Measurements from ENCODE around the gene MRPL44. TPM values are rescaled to one million over a fixed set of nuclear protein-coding genes. Genes with fewer than 3 reads are reported as not detected.

Gene MRPL44
- total and polyA plus RNA-seq, 2 donors: 23.7 to 29.7 TPM

DNA sequence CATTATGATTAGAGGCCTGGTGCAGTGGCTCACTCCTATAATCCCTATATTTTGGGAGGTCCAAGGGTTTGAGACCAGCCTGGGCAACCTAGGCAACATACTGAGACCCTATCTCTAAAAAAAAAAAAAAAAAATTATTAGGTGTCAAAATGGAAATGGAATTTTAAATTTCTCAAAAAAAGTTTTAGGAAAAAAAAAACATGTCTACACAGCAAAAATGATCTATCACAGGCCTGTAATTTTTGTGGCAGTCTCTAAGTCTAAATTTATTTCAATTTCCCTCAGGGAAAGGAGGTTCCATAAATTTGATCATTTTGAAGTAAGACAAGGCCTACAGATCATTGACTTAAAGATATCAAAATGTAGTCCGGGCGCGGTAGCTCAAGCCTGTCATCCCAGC lies 16.3 kb downstream of the MRPL44 start:
- no peak for DNase-seq (ENCODE audit: low read depth in 6 of 9, low spot score in 9 of 9)
- H3K27me3 ChIP-seq (ENCODE audit: control insufficient read depth in 2 of 2, insufficient read depth in 1 of 2, low read length in 1 of 2): no peaks in the 10 kb centered on the region
- no peak overlapping the region for H3K4me3 ChIP-seq (ENCODE audit: low read length in 2 of 2)
- H3K36me3 ChIP-seq (ENCODE audit: control insufficient read depth in 2 of 2, insufficient read depth in 2 of 2, low read length in 1 of 2): peaks cover 3 to 11% of the 10 kb centered on the region in 2 donors
- no peak overlapping the region for H3K27ac ChIP-seq (ENCODE audit: low read depth in 1 of 2, low read length in 1 of 2)
- H3K4me1 ChIP-seq (ENCODE audit: control insufficient read depth in 2 of 2, insufficient read depth in 2 of 2, low read length in 2 of 2): no peaks in the 10 kb centered on the region
- 98% methylated on average over 3 of the region's 3 CpGs for WGBS
- no peaks in the 10 kb centered on the region for H3K9me3 ChIP-seq (ENCODE audit: control insufficient read depth in 2 of 2, insufficient read depth in 1 of 2, low read length in 1 of 2)

DNA sequence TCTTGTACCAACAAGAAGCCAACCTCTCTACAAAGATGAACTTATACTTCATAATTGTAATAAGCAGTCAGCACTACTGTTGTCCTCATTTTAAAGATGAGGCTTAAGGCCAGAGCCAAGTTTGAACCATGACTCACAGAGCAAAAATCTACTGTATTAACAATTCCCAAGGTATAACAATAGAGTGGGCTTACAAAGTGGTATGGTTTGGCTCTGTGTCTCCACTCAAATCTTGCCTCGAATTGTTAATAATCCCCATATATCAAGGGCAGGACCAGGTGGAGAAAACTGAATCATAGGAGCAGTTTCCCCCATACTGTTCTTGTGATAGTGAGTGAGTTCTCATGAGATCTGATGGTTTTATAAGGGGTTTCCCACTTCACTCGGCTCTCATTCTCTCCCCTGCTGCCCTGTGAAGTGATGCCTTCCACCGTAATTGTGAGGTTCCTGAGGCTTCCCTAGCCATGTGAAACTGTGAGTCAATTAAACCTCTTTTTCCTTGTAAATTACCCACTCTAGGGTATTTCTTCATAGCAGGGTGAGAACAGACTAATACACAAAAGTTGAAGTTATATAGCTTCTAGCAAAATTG lies 19.5 kb downstream of the MRPL44 start:
- Histone ChIP-seq H3K36me3 (ENCODE audit: control insufficient read depth in 2 of 2, insufficient read depth in 2 of 2, low read length in 1 of 2) (no peaks in the 10 kb centered on the region), H3K9me3 (ENCODE audit: control insufficient read depth in 2 of 2, insufficient read depth in 1 of 2, low read length in 1 of 2) (no peaks in the 10 kb centered on the region), H3K27ac (ENCODE audit: low read depth in 1 of 2, low read length in 1 of 2) (no peak overlapping the region), H3K4me1 (ENCODE audit: control insufficient read depth in 2 of 2, insufficient read depth in 2 of 2, low read length in 2 of 2) (peaks cover 0 to 8% of the 10 kb centered on the region in 2 donors), H3K4me3 (ENCODE audit: low read length in 2 of 2) (no peak overlapping the region), H3K27me3 (ENCODE audit: control insufficient read depth in 2 of 2, insufficient read depth in 1 of 2, low read length in 1 of 2) (no peaks in the 10 kb centered on the region)
- DNase-seq (ENCODE audit: low read depth in 6 of 9, low spot score in 9 of 9): no peak
- WGBS: 73% methylated on average over 3 of the region's 3 CpGs

DNA sequence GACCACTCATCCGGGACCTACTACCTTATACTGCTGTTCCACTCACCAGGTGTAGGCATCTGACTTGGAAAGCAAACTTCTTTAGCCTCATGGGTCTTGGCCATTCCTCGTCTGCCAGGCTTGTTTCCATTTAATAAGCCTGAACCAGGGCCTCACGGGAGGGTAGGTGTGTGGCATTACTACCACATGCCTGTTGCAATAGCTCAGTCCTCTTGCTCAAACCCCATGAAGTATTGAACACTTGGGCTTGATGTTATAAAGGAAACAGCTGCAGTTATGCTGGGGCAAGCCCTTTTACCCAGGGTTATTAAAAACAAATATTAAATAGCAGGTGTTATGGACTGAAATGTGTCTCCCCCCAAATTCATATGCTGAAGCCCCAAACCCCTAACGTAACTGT lies 21.2 kb downstream of the MRPL44 start:
- 97% methylated on average over 4 of the region's 4 CpGs for WGBS
- no peak for DNase-seq (ENCODE audit: low read depth in 6 of 9, low spot score in 9 of 9)
- no peak overlapping the region for H3K27ac ChIP-seq (ENCODE audit: low read depth in 1 of 2, low read length in 1 of 2)
- no peaks in the 10 kb centered on the region for H3K36me3 ChIP-seq (ENCODE audit: control insufficient read depth in 2 of 2, insufficient read depth in 2 of 2, low read length in 1 of 2)
- peaks cover 0 to 8% of the 10 kb centered on the region in 2 donors for H3K4me1 ChIP-seq (ENCODE audit: control insufficient read depth in 2 of 2, insufficient read depth in 2 of 2, low read length in 2 of 2)
- no peak overlapping the region for H3K4me3 ChIP-seq (ENCODE audit: low read length in 2 of 2)
- H3K9me3 ChIP-seq (ENCODE audit: control insufficient read depth in 2 of 2, insufficient read depth in 1 of 2, low read length in 1 of 2): no peaks in the 10 kb centered on the region
- H3K27me3 ChIP-seq (ENCODE audit: control insufficient read depth in 2 of 2, insufficient read depth in 1 of 2, low read length in 1 of 2): no peaks in the 10 kb centered on the region

DNA sequence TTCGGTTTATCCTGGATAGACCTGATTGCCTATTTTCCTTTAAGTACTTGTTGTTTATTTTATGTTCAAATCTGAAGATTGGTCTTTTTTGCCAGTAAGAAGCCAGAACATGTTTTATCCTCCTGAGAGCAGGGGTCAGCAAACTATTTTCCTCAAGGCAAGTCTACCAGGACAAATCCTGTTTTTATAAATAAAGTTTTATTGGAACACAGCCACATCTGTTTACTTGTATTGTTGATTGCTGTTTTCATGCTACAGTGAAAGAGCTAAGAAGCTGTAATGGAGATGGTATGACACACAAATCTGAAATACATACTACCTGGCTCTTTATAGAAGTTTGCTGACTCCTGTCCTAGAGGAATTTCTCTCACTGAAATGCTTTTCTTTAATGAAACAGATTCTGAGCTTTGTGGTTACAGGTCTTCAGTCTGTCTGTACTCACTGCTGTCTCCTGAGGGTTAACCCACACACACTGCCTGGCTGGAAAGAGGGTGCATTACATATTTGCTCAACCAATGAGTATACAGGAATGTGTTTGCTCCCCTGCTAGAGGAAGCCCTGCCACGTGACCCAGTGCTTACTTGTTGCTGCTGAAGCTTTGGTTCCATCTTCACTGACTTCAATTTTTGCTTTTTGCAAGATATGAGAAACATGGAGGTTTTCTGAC lies 22.6 kb downstream of the MRPL44 start:
- no peaks in the 10 kb centered on the region for H3K36me3 ChIP-seq (ENCODE audit: control insufficient read depth in 2 of 2, insufficient read depth in 2 of 2, low read length in 1 of 2)
- no peaks in the 10 kb centered on the region for H3K27me3 ChIP-seq (ENCODE audit: control insufficient read depth in 2 of 2, insufficient read depth in 1 of 2, low read length in 1 of 2)
- no peak overlapping the region for H3K4me3 ChIP-seq (ENCODE audit: low read length in 2 of 2)
- DNase-seq (ENCODE audit: low read depth in 6 of 9, low spot score in 9 of 9): peak in 5 of 9 donors; percentile 19 to 49 (median 28)
- WGBS: 86% methylated on average over 2 of the region's 2 CpGs
- H3K4me1 ChIP-seq (ENCODE audit: control insufficient read depth in 2 of 2, insufficient read depth in 2 of 2, low read length in 2 of 2): peaks cover 0 to 8% of the 10 kb centered on the region in 2 donors
- H3K9me3 ChIP-seq (ENCODE audit: control insufficient read depth in 2 of 2, insufficient read depth in 1 of 2, low read length in 1 of 2): no peaks in the 10 kb centered on the region
- peak overlapping the region in 1 of 2 donors; percentile 44 for H3K27ac ChIP-seq (ENCODE audit: low read depth in 1 of 2, low read length in 1 of 2)

DNA sequence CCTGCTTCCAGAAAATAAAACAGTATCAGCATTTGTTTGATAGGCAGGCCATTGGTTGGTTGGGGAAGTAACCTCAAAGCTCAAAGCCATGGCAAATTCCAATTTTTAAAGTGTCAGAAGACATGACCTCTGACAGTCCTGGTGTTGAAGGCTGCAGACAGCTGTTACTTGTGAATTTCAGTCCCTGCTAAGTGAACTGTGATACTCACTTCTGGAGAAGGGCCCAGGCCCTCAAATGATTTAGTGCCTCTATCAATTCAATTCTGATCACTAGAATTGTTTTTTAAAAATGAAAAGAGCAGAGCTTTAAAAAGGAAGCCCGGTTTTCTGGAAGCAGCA lies 23.1 kb downstream of the MRPL44 start:
- H3K4me3 ChIP-seq (ENCODE audit: low read length in 2 of 2): no peak overlapping the region
- no peaks in the 10 kb centered on the region for H3K36me3 ChIP-seq (ENCODE audit: control insufficient read depth in 2 of 2, insufficient read depth in 2 of 2, low read length in 1 of 2)
- H3K27me3 ChIP-seq (ENCODE audit: control insufficient read depth in 2 of 2, insufficient read depth in 1 of 2, low read length in 1 of 2): no peaks in the 10 kb centered on the region
- no peaks in the 10 kb centered on the region for H3K9me3 ChIP-seq (ENCODE audit: control insufficient read depth in 2 of 2, insufficient read depth in 1 of 2, low read length in 1 of 2)
- peak overlapping the region in 1 of 2 donors; percentile 44 for H3K27ac ChIP-seq (ENCODE audit: low read depth in 1 of 2, low read length in 1 of 2)
- no peak for DNase-seq (ENCODE audit: low read depth in 6 of 9, low spot score in 9 of 9)
- 99% methylated on average over 1 of the region's 1 CpG for WGBS
- H3K4me1 ChIP-seq (ENCODE audit: control insufficient read depth in 2 of 2, insufficient read depth in 2 of 2, low read length in 2 of 2): peaks cover 0 to 8% of the 10 kb centered on the region in 2 donors

DNA sequence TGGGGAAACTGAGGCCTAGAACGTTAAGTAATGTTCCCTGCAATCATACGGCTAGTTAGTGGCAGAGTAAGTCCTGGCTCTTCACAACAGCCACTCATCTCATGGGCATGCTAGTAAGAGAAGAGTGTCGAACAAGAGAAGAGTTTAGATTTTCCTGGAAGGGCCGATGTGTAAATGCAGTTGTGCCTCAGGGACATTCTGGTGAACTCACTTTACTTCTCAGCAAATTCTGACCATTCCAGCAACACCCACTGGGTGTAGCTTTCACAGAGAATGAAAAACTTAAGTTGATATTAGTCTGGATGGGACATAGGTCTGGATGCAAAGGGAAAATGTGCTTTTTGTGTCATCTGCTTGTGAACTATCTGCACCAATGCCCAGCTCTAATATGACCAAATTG lies 23.5 kb downstream of the MRPL44 start:
- 95% methylated on average over 4 of the region's 4 CpGs for WGBS
- DNase-seq (ENCODE audit: low read depth in 6 of 9, low spot score in 9 of 9): no peak
- no peaks in the 10 kb centered on the region for H3K36me3 ChIP-seq (ENCODE audit: control insufficient read depth in 2 of 2, insufficient read depth in 2 of 2, low read length in 1 of 2)
- H3K4me1 ChIP-seq (ENCODE audit: control insufficient read depth in 2 of 2, insufficient read depth in 2 of 2, low read length in 2 of 2): peaks cover 0 to 8% of the 10 kb centered on the region in 2 donors
- no peaks in the 10 kb centered on the region for H3K27me3 ChIP-seq (ENCODE audit: control insufficient read depth in 2 of 2, insufficient read depth in 1 of 2, low read length in 1 of 2)
- no peak overlapping the region for H3K4me3 ChIP-seq (ENCODE audit: low read length in 2 of 2)
- no peaks in the 10 kb centered on the region for H3K9me3 ChIP-seq (ENCODE audit: control insufficient read depth in 2 of 2, insufficient read depth in 1 of 2, low read length in 1 of 2)
- H3K27ac ChIP-seq (ENCODE audit: low read depth in 1 of 2, low read length in 1 of 2): peak overlapping the region in 1 of 2 donors; percentile 44

DNA sequence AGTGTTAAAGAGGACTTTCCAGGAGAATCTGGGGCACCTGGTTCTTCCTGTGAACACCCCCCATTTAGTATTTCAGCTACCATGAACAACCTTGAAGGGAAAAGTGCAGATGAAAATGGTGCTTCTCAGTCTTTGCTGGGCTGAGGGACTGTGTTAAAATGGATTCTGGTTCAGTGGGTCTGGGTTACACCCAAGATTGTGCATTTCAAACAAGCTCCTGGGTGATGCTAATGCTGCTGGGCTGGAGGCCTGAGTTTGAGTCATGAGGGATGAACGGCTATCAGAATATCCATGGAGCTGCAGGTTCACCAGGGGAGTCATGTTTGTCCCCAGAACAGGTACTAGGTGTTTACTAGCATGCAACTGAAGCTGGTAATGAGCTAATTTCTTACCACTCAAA lies 24.0 kb downstream of the MRPL44 start:
- WGBS: 96% methylated on average over 1 of the region's 1 CpG
- no peak overlapping the region for H3K27ac ChIP-seq (ENCODE audit: low read depth in 1 of 2, low read length in 1 of 2)
- no peak overlapping the region for H3K4me3 ChIP-seq (ENCODE audit: low read length in 2 of 2)
- peaks cover 0 to 8% of the 10 kb centered on the region in 2 donors for H3K4me1 ChIP-seq (ENCODE audit: control insufficient read depth in 2 of 2, insufficient read depth in 2 of 2, low read length in 2 of 2)
- H3K36me3 ChIP-seq (ENCODE audit: control insufficient read depth in 2 of 2, insufficient read depth in 2 of 2, low read length in 1 of 2): no peaks in the 10 kb centered on the region
- H3K27me3 ChIP-seq (ENCODE audit: control insufficient read depth in 2 of 2, insufficient read depth in 1 of 2, low read length in 1 of 2): no peaks in the 10 kb centered on the region
- DNase-seq (ENCODE audit: low read depth in 6 of 9, low spot score in 9 of 9): no peak
- H3K9me3 ChIP-seq (ENCODE audit: control insufficient read depth in 2 of 2, insufficient read depth in 1 of 2, low read length in 1 of 2): no peaks in the 10 kb centered on the region

DNA sequence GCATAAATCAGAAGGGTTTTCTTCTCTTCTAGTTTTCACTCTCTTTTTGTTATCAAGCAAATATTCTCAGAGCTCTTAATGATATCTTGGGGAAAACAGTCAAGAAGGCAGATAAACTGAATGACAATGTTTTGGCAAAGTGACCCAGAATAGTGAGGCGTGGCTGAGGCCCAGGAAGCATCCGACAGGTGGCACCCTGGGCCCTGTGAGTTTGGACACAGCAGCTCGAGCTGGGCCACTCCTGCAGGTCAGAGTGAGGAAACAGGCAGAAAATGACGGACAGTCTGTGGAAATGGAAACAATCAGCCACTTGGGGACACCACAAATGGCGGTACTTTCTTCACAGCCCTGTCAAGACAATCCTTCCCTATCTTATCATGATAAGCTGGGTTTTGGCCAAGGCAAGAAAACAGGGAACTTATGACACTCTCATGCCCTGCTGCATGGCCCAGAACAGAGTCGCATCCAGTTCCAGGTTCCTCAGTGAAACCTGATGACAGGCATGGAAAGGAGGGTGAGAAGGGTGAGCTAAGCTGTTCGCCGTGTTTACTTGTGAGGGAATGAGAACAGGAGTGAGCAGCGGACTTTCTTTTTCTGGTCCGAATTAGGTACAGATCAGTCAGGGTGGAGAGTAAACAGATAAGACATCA lies 32.1 kb downstream of the MRPL44 start:
- H3K4me1 ChIP-seq (ENCODE audit: control insufficient read depth in 2 of 2, insufficient read depth in 2 of 2, low read length in 2 of 2): no peaks in the 10 kb centered on the region
- no peaks in the 10 kb centered on the region for H3K9me3 ChIP-seq (ENCODE audit: control insufficient read depth in 2 of 2, insufficient read depth in 1 of 2, low read length in 1 of 2)
- H3K36me3 ChIP-seq (ENCODE audit: control insufficient read depth in 2 of 2, insufficient read depth in 2 of 2, low read length in 1 of 2): no peaks in the 10 kb centered on the region
- DNase-seq (ENCODE audit: low read depth in 6 of 9, low spot score in 9 of 9): no peak
- 94% methylated on average over 10 of the region's 10 CpGs for WGBS
- no peak overlapping the region for H3K4me3 ChIP-seq (ENCODE audit: low read length in 2 of 2)
- H3K27me3 ChIP-seq (ENCODE audit: control insufficient read depth in 2 of 2, insufficient read depth in 1 of 2, low read length in 1 of 2): no peaks in the 10 kb centered on the region
- H3K27ac ChIP-seq (ENCODE audit: low read depth in 1 of 2, low read length in 1 of 2): no peak overlapping the region

DNA sequence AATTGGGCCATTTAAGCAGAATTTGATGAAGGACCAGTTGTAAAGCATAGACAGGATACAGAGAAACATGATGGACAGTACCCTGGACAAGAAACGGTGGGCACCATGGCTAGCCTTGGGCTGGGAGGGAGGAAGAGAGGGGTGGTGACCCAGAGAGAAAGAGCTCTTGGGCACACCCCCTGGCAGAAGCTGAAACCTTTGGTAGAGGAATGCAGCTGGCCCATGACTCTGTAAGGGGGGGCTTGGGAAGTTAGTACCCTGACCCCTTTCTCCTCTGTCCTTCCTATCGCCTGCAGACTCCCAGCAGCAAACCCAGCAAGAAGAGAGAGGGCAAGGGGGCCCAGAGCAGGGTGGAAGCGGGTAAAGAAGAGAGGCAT lies 32.6 kb downstream of the MRPL44 start:
- Histone ChIP-seq H3K27ac (ENCODE audit: low read depth in 1 of 2, low read length in 1 of 2) (no peak overlapping the region), H3K4me1 (ENCODE audit: control insufficient read depth in 2 of 2, insufficient read depth in 2 of 2, low read length in 2 of 2) (no peaks in the 10 kb centered on the region), H3K27me3 (ENCODE audit: control insufficient read depth in 2 of 2, insufficient read depth in 1 of 2, low read length in 1 of 2) (no peaks in the 10 kb centered on the region), H3K4me3 (ENCODE audit: low read length in 2 of 2) (no peak overlapping the region), H3K9me3 (ENCODE audit: control insufficient read depth in 2 of 2, insufficient read depth in 1 of 2, low read length in 1 of 2) (no peaks in the 10 kb centered on the region), H3K36me3 (ENCODE audit: control insufficient read depth in 2 of 2, insufficient read depth in 2 of 2, low read length in 1 of 2) (no peaks in the 10 kb centered on the region)
- DNase-seq (ENCODE audit: low read depth in 6 of 9, low spot score in 9 of 9): no peak
- WGBS: 92% methylated on average over 3 of the region's 3 CpGs

Measured in thymus (tissue), 11 donors.